ENCODE measurements around the gene NOS1AP.
"Not testable (repeated sequence)": the region's sequence is repeated elsewhere in the genome, so short reads cannot be mapped to it uniquely, and the experiment has no call there.

The NOS1AP gene

DNA sequence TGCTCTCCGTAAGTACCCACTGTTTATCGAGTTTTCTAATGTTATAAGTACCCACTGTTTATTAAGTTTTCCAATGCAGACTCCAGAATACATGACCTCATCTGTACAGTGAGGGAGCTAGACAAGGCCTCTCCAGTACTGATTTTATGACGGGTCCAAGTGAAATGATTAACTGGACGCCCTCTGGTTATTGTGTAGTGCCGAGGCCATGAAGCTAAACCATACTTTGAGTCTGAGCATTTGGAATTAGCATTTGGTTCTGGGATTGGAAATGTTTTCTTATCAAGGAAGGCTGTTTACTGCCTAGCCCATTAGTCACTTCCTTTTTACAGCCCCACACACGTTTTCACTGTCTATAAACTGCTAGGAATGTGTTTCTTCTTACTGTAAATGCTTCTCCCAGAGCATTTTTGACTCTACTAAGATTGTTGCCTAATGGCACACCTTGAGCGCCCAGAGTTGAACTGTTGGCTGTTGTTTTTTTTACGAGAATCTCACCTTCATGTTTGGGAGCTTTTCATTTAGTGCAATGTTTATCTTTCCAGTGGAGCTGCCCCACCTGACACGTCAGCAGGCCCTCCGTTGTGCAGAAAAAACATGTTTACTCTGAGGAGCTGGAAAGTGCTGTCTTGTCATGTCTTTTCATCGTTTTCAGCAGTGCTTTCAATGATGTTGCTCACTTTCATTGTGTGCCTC is 280.3 kb downstream of the NOS1AP start:
- TF ChIP-seq CTCF (conservative IDR thresholded peaks at IDR 0.05; ENCODE audit: low read depth, low read length) = no peak
- H3K4me3 ChIP-seq (ENCODE audit: low read depth, low read length) = no peak overlapping the region
- peak; percentile 90 for DNase-seq (ENCODE audit: low read depth)

DNA sequence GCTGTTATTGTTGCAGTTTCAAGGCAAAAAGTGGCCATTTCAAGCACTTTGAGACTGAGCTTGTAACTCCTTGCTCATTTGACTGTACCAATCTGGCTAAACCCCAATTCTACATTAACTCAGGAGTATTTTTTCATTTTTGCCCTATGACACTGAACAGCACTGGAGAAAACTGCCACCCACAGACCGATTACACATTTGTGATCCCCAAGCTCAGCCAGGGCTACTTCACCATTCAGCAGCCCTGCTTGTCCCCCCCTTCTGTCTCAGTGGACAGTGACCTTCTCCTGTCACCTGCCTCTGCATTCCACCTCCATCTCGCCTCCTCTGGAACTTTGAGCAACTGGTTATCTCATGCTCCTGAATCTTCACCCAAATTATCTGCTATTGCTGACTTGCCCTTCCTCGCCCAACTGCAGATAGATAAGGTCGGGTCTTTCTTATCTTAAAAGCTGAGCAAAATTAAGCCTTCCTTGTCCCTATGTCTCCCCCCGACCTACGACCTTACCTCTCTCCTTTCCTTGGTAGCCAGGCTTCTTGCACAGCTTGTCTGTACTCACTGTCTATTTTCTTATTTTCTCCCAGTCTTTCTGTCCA is 281.9 kb downstream of the NOS1AP start:
- TF ChIP-seq CTCF (conservative IDR thresholded peaks at IDR 0.05; ENCODE audit: low read depth, low read length) = no peak
- H3K4me3 ChIP-seq (ENCODE audit: low read depth, low read length) = no peak overlapping the region
- DNase-seq (ENCODE audit: low read depth) = no peak

- H3K4me3 ChIP-seq (ENCODE audit: low read depth, low read length); DNase-seq (ENCODE audit: low read depth): not testable (repeated sequence)
Observed at GRCh38 chr1:162351874-162352273, 282.4 kb downstream of the NOS1AP start.

- no peak for TF ChIP-seq CTCF (conservative IDR thresholded peaks at IDR 0.05; ENCODE audit: low read depth, low read length)
- no peak for DNase-seq (ENCODE audit: low read depth)
- no peak overlapping the region for H3K4me3 ChIP-seq (ENCODE audit: low read depth, low read length)
Observed at GRCh38 chr1:162353078-162353477, 283.6 kb downstream of the NOS1AP start.

DNA sequence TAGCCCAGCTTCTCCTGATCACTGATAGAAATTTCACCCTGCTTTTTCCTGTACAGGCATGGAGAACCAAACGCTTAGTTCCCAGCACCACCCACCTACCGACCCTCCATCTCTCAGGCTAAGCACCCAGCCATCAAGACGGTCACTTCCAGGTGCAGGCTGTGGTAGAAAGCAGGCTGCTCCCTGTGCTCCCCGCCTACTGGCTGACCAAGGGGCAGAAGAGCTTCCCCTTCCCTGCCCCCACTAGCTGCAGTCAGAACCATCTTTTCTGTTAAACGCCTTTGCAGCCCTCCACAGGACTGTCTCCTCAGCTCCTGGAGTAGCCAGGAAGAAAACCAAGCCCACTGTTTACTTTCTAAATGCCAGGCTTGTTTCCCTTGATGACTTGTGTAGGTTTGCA is 284.2 kb downstream of the NOS1AP start:
- H3K4me3 ChIP-seq (ENCODE audit: low read depth, low read length) = no peak overlapping the region
- no peak for DNase-seq (ENCODE audit: low read depth)
- TF ChIP-seq CTCF (conservative IDR thresholded peaks at IDR 0.05; ENCODE audit: low read depth, low read length) = no peak

- H3K4me3 ChIP-seq (ENCODE audit: low read depth, low read length) = no peak overlapping the region
- peak; percentile 69 for TF ChIP-seq CTCF (conservative IDR thresholded peaks at IDR 0.05; ENCODE audit: low read depth, low read length)
- peak; percentile 73 for DNase-seq (ENCODE audit: low read depth)
Observed at GRCh38 chr1:162357681-162358266, 288.3 kb downstream of the NOS1AP start.

DNA sequence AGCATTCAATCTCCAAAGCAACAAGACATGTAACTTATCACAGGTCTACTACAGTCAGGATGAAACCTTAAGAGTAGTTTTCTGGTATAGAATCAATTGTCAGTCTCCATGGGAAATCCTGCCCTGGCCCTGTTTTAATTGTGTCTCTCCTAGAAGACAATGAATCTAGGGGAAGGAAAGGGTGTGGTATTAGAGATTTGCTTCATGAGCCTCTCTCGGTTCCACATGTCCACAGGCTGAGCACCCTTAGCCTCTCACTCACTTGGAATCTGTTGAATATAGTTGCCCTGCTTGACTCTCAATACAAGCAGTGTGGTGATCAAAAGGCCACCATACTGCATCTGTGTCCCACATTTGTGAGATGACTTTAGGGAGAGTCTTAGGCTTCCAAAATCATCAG is 289.4 kb downstream of the NOS1AP start:
- no peak for TF ChIP-seq CTCF (conservative IDR thresholded peaks at IDR 0.05; ENCODE audit: low read depth, low read length)
- DNase-seq (ENCODE audit: low read depth) = no peak
- H3K4me3 ChIP-seq (ENCODE audit: low read depth, low read length) = no peak overlapping the region

Measured in choroid plexus epithelial cell (primary cell).